HG03108 (cell line): ENCODE results near the gene TOR1A.
A peak's percentile ranks its signal among the peaks of the same experiment; 100 is the strongest.

ENCODE experiments used
- ATAC-seq: cut with Tn5 transposase; IDR thresholded peaks from one replicate; pipeline ENCODE4 v1.9.1; 2021; ENCODE audit warnings: moderate library complexity; ENCODE audit not compliant: unreplicated experiment

The TOR1A gene

DNA sequence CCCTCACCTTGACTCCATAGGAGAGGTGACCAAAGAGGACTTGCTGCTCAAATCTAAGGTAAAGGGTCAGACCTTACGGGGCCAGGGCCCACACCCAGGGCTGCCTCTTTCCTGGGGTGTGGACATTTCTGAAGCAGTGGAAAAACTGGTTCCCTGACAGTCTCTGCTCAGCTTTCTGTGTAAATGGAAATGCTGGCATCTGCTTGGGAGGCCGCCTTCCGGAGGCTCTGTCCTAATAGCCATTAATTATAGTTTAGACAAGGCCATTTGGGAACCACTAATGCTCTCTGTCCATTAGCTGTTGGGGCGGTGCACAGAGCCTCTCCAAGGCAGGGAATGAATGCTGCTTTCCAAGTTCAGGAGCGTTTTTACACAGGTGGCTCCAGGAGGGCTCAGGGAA, 28.6 kb upstream of the TOR1A start:
- ATAC-seq: no peak

DNA sequence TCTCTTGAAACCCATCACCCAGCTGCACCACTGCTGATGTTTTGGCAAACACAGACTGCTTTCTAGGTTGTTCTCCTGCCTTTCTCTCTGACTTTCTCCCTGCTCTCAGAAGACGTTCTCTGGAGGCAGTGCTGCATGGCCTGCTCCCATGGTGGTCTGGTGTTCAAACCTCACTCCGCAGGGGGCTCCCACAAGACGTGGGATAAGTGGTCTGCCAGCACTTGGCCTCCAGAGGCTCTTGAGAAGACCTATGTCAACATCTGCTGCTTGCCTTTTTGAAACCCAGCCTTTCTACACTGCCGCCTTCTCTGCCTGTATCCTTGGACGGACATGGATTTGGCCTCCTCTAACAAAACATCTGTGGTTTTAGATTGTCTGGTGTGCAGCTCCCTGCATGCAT, 27.9 kb upstream of the TOR1A start:
- no peak for ATAC-seq

DNA sequence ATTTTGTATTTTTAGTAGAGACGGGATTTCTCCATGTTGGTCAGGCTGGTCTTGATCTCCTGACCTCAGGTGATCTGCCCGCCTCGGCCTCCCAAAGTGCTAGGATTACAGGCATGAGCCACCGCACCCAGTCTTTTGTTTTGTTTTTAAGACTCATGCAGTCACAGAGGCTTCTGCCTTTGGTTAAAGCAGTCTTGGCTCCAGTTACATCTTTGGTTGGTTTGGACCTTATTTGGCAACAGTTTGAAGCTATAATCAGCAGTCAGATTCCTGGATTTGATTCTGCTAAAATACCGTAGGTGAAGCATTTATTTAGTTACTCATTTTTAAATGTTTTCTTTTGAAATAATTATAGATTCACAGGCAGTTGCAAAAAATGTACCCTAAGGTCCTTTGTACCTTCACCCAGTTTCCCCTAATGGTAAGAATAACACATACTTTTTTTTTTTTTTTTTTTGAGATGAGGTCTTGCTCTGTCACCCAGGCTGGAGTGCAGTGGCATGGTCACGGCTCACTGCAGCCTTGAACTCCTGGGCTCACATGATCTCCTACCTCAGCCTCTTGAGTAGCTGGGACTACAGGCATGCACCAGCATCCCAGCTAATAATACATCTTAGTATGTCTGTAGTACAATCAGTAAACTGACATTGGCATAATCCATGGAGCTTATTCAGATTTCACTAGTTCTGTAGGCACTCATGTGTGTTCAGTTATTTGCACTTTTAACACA, 27.1 kb upstream of the TOR1A start:
- ATAC-seq: no peak

DNA sequence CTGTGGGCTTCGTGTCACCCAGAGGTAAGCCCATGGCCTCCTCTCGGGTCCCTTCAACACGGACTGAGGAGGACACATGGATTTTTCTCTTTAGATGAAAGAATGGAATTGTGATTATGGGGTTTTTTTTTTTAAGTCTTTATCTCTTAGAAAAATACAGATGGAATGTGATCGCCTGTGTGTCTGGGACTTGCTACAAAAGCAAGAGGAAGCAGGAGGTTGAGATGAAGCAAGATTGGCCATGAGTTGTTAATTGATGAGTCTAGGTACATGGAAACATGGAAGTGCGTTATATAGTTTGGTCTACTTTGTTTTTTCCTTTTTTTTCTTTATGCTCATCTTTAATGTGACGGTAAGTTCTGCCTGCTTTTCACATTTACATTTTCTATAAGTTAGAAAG, 26.0 kb upstream of the TOR1A start:
- ATAC-seq: no peak

DNA sequence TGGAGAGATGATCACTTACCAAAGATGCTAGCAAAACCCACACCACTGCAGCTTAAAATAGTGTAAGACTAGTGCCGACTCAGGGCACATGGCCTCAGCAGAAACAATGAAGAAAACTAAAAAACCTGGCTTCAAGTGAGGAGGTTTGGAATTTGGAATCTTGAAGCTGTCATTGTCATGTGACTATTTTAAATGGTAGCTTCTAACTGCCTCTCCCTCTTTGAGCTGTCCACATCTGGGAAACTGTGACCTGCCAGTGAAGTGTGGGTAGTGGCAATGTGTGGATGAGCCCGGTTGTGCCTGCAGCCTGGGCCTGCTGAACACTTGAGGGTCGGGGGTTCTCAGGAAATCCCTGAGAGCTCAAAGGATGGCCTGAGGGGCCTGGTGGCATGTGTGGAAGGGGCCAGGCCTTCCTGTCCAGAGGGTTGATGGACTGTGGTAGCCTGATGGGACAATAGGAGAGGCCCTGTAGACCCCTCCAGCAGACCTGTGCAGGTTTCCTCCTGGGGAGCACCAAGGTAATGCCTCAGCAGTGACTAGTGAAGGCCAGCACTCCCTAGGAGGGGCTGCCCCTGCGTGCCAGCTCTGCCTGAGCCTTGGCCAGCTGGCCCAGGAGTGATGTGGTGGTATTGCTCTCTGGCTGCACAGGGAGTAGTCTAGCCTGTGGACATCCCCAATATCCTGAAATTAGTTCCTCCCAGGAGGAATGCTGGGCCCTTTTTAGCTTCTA, 24.9 kb upstream of the TOR1A start:
- ATAC-seq: no peak

DNA sequence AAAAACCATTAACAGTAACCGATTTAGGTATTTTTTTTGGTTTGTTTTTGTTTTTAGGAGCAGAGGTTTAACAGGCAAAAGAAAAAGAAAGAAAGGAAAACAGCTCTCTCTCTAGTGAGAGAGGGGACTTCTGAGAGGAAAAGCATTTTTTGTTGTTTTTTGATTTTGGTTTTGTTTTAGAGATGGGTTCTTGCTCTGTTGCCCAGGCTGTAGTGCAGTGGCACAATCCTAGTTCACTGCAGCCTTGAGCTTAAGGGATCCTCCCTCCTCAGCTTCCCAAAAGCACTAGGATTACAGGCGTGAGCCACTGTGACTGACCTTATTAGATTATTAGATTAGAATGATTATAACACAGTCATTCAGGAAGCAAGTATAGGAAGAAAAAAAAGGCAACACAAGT, 21.4 kb upstream of the TOR1A start:
- ATAC-seq: no peak

DNA sequence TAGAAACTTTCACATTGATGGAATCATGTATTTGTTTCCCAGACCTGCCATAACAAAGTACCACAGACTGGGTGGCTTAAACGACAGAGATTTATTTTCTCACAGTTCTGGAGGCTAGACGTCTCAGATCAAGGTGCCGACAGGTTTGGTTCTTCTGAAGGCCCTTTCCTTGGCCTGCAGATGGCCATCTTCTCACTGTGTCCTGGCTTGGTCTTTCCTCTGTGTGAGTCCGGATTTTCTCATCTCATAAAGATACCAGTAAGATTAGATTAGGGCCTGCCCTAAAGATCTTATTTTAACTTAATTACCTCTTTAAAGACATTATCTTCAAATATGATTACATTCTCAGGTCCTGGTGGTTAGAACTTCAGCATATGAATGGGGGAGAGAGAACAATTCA, 17.1 kb upstream of the TOR1A start:
- ATAC-seq: no peak

DNA sequence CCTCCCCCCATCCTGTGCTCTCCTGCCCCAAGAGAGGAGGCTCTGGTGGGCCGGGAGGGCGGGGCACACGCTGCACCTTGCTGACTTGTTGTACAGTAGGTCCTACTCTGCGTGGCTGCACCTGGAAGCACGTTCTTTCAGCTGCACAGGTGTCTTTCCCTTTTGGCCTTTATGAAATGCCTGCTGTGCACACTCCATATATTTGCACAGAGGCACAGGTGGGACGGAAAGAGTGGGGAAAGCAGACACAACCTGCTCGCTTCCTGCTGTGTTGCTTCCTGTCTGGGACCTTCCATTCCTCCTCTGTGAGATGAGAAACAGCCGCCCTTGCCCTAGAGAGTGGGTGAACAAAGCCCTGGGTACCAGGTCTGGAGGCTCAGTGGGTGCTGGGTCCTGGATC, 16.1 kb upstream of the TOR1A start:
- ATAC-seq: no peak

DNA sequence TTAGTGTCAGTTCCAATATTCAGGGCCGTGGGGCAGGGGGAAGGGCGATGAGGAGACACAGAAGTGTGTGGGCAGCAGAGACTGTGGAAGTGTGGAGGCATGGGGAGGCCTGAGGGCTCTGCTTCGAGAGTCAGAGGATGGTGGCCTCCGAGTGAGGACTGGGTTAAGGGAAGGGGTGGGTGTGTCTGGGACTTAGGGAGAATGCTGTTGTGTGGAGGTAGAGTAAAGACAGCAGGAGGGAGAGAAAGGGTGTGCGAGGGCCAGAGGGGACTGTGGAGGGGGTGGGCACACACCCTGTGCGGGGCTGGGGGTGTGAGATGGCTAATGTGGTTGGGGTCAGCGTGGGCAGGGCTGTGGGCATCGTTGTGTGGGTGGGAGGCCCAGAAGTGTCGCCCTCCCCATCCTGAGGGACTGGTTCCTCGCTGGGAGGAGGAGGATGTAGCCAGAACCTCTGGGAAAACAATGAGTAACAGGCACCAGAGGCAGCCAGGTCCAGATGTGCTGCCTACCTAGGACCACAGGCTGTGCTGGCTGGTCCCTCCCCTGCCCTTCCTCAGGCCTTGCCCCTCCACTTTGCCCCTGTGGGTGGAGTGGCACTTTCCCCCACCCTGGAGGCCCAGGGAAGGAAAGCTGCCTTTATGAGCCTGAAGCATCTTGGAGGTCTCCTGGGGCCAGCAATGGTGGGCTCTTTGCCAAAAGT, 15.5 kb upstream of the TOR1A start:
- ATAC-seq: no peak

DNA sequence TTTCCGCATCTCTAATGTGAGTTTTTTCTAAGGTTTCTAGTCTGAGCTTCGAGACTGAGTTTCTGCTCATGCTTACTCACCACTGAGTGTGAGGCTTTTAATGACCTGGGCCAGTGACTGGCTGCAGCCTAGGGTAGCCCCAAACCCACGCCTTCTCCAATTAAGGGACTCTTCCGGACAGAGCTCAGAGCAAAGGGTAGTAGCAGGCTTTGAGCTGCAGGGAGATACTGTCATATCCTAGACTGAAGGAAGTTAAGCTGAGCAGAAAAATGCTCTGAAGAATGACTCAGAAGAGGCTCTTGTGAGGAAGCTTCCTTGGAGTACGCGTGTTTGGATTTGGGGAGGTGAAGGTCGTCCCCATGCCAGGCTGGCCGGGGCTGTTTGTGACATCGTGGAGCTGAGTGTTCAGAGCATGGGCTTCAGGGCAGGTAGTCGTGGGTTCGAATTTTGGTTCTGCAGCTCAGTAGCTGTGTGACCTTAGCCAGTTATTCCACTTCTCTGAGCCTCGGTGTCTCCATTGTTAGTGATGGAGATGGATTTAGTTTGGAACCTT, 14.8 kb upstream of the TOR1A start:
- ATAC-seq: no peak

DNA sequence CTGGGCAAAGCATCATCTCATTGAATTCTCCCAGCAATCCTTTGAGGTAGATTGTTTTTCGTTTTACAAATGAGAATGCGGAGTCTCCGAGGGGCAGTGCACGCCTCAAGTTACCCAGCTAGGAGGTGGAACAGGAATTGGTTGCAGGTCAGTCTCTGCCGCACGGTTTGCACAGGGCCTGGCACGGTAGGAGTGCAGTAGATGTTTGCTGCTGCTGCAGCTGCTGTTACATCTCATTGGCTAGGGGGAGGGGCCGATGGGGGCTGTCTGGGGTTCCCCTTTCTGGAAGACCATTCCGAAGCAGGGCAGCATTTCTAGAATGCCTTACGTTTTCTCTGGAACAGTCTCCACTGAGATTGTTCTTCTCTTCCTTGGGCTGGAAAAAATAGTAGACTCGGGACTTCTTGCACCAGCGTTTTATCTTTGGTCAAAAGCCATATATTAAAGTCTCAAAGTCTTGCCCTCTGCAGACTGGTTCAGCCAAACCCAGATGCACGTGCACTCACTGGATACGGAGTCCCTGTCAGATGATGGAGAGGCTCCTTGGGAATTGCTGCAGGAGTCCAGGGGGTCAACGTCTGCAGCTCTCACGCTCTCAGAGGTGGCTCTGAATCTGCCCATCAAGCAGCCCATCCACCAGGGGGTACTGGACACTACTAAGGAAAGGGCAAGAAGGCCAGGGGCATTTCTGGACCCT, 12.5 kb upstream of the TOR1A start:
- ATAC-seq: no peak

DNA sequence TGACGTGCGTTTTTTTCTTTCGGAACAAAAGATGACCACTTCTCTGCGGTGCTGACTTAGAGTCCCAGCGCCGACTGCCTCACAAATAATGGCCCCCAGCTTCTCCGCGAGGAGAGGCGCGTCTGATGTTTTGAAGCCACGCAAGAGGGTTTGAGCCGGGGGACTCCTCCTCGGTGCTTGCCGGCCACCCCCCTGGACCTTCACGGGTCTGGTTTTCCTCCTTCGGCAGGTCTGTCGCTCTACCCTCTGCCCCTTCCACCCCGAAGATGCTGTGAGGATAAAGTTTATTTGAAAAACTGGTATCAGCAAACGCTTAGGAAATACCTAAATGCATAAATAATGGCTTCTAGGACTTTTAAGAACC, 11.9 kb upstream of the TOR1A start:
- peak; percentile 4 for ATAC-seq

DNA sequence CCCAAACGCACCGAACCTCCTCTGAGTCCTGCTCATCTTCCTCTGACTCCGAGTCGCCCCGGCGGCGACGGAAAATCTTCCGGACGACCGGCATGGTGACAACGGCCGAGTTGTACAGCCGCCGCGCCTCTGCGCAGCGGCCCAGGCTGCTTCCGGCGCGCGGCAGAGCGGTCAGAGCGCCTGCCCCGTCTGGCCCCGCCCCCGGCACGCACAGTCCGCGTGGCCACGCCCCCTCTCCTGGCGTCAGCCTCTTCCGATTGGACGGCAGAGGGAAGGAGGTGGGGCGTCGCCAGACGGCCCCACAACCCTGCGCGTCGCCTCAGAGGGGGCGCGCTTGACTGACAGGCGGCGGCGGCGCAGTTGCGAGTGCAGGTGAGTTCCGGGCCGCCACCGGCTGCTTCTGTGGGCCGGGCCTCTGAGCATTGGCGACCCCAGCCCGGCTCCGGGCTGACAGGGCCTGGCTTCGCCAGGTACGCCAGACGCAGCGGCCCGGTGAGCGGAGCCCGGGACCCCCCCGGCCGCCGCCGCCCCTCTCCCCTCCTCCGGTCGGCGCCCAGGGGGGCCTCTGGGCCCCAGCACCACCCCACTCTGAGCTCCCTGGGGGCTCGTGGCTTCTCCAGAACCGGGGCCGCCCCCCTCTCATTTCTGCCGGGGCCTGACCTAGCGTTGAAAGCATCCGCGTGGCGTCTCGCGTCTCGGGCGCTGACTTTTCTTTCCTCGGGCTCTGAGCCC, 11.4 kb upstream of the TOR1A start, which contains the start of the genes C9orf78 and USP20:
Gene C9orf78, minus strand, starts transcription at position 148 of the 732 bp plus-strand sequence. Its CDS starts 54 bp downstream, at position 94.
Gene USP20, plus strand, starts transcription at position 331 of the 732 bp plus-strand sequence. CDS start 17,098 bp downstream, outside the sequence.
- peak; percentile 86 for ATAC-seq

DNA sequence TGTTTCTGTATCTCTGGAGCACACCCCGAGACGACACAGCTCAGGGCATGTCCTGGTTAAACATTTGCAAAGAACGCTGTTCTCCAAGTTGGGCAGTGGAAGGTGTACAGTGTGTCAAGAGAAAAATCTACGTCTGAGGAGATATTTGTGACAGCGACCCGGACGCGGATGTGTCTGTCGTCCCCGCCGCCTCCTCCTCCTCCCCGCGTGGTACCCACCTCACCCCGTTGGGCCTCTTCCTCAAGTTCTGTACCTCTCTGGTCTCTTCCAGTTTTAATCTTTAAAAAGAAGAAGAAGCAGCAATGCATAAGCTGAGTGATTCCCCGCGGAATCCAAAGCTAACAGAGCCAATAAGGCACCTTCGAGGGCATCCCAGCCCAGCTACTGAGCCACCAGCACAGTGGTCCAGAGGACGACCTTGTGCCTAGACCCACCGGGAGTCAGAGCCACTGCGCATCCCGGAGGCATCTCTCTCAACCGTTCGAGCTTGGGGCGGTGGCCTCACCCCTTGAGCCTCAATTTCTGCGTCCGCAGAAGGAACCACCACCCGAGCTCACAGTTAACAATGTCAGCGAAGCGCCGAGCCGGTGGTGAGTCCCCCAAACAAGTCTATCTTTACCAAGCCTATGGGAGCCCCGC, 10.7 kb upstream of the TOR1A start:
- ATAC-seq: peak; percentile 7

DNA sequence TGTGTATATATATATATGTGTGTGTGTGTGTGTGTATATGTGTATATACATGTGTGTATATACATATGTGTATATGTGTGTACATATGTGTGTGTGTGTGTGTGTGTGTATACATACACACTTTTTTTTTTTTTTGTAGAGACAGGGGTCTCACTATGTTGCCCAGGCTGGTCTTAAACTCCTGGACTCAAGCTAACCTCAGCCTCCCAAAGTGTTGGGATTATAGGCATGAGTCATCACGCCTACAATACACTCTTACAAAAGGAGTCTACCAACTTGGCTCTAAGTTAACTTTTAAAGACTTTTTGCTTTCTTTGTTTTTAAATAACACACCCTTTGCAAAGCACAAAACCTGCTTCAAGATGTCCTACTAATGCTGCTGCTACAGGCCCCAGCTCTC, 9.0 kb upstream of the TOR1A start:
- ATAC-seq: no peak

DNA sequence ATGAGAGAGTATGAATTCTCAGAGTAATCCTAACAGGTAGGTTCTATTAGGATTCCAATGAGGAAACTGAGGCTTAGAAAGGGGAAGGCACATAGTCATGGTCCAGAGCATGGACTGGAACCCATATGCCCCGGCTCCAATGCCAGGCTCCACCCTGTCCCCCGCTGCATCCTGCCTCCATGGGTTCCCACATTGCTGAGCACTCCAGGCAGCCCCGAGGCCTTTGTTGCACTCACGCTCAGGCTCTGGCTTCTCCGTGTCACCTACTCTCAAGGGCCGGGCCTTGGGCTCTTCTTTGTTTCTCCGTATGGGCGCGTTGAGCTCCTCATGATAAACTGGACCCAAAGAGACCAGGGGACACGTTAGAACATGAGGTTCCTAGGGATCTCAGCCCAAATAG, 5.0 kb upstream of the TOR1A start:
- no peak for ATAC-seq

DNA sequence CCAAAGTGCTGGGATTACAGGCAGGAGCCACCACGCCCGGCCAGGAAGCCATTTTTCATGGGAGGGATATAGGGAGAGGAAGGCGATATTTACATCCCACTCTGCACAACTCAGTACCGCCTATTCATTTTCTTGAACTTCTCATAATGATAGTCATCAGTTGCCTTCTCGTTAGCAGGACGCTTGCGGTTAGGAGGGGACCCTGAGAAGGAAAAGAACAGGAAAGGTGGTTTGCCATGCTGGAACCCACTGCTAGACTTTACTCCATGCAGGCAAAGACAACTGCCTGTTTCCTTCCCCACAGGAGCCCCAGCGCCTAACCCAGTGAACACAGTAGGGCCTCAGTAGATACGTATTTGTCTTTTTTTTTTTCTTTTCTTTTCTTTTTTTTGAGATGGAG, 4.1 kb upstream of the TOR1A start:
- no peak for ATAC-seq

DNA sequence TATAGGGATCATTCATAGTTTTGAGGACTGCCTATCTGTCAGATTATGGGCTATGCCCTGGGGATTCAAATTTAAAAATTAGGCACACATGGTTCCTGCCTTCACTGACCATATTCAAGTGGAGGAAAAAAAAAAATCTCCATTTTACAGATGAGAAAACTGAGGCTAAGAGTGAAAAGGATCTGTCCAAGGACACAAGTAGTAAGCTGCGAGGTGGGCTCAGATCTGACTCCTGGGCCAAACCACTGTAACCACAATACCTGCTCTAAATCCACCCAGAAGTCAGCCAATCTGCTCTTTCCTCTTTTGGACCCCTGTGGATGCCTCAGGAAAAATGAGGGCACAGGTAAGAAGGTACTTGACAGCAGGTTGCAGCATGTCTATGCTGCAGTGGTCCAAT, 2.8 kb upstream of the TOR1A start:
- no peak for ATAC-seq

DNA sequence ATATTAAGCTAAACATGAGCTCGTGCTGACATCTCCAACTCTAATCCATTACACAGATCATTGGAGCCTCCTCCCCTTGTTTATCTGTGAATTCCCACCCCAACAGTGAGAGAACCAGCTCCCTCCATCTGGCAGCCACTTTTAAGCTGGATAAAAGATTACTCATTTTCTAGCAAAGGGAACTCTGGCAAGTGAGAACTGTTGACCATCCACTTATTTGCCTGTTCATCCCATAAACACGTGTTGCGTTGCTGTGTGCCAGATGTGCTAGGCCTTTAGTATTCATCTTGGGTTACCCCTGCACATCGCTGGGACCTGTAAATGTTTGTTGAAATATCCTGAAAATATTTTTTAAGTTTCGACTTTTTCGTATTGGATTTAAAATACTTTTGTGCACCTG, 2.4 kb upstream of the TOR1A start:
- ATAC-seq: no peak

DNA sequence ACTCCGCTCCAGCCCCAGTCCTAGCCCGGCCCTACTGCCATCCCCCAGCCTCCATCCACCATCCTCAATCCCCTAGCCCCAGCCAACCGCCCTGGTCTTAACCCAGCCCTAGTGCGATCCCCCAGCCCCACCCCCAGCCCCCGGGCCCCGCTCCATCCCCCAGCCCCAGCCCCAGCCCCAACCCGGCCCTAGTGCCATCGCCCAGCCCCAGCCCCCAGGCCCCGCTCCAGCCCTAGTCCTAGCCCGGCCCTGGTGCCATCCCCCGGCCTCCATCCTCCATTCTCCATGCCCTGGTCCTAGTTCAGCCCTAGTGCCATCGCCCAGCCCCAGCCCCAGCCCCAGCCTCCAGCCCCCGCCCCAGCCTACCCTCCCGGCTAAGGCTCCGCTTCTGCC, 398 bp downstream of the TOR1A start:
- peak; percentile 13 for ATAC-seq
